IPS-15b (cell line): ENCODE results near the gene EIF2S1.

Experiments
- H3K27me3 ChIP-seq: one replicate; pipeline ENCODE4 v1.6.1; 2013; ENCODE audit warnings: low read length; ENCODE audit not compliant: control insufficient read depth, insufficient read depth
- H3K36me3 ChIP-seq: one replicate; pipeline ENCODE4 v1.6.1; 2013; ENCODE audit warnings: low read length; ENCODE audit not compliant: control insufficient read depth, insufficient read depth
- H3K4me1 ChIP-seq: one replicate; pipeline ENCODE4 v1.6.1; 2013; ENCODE audit warnings: mild to moderate bottlenecking, low read length; ENCODE audit not compliant: control insufficient read depth, insufficient read depth
- H3K4me3 ChIP-seq: one replicate; pipeline ENCODE4 v1.5.1; 2013; ENCODE audit warnings: low read depth, low read length
- H3K9ac ChIP-seq: one replicate; pipeline ENCODE4 v1.6.1; 2013; ENCODE audit warnings: low read depth, mild to moderate bottlenecking, low read length
- H3K9me3 ChIP-seq: one replicate; pipeline ENCODE4 v1.6.1; 2013; ENCODE audit warnings: mild to moderate bottlenecking, low read length; ENCODE audit not compliant: control insufficient read depth, insufficient read depth

EIF2S1 gene

GRCh38 chr14:67416810-67417209, 56.7 kb downstream of the EIF2S1 start:
- no peak overlapping the region for H3K9ac ChIP-seq

GRCh38 chr14:67417633-67418032, 57.5 kb downstream of the EIF2S1 start:
- Histone ChIP-seq H3K36me3 (no peaks in the 10 kb centered on the region), H3K4me1 (no peaks in the 10 kb centered on the region), H3K4me3 (no peak overlapping the region), H3K27me3 (peaks cover 8% of the 10 kb centered on the region), H3K9ac (no peak overlapping the region), H3K9me3 (no peaks in the 10 kb centered on the region)

More at GRCh38 chr14:67416810-67417209, 56.7 kb downstream of the EIF2S1 start:
- Histone ChIP-seq H3K4me1 (no peaks in the 10 kb centered on the region), H3K9me3 (no peaks in the 10 kb centered on the region), H3K27me3 (peaks cover 16% of the 10 kb centered on the region), H3K36me3 (no peaks in the 10 kb centered on the region), H3K4me3 (no peak overlapping the region)

GRCh38 chr14:67418401-67419191, 58.5 kb downstream of the EIF2S1 start:
- Histone ChIP-seq H3K4me1 (no peaks in the 10 kb centered on the region), H3K27me3 (peaks cover 2% of the 10 kb centered on the region), H3K4me3 (no peak overlapping the region), H3K9me3 (no peaks in the 10 kb centered on the region), H3K9ac (no peak overlapping the region), H3K36me3 (no peaks in the 10 kb centered on the region)

GRCh38 chr14:67420102-67420739, 60.1 kb downstream of the EIF2S1 start:
- Histone ChIP-seq H3K4me1 (no peaks in the 10 kb centered on the region), H3K27me3 (no peaks in the 10 kb centered on the region), H3K9ac (no peak overlapping the region), H3K9me3 (no peaks in the 10 kb centered on the region), H3K4me3 (no peak overlapping the region), H3K36me3 (no peaks in the 10 kb centered on the region)

- Histone ChIP-seq H3K4me1 (no peaks in the 10 kb centered on the region), H3K36me3 (no peaks in the 10 kb centered on the region), H3K4me3 (no peak overlapping the region), H3K9me3 (no peaks in the 10 kb centered on the region), H3K27me3 (no peaks in the 10 kb centered on the region), H3K9ac (no peak overlapping the region)
Measured at GRCh38 chr14:67421356-67422224, 61.5 kb downstream of the EIF2S1 start.

- Histone ChIP-seq H3K36me3 (no peaks in the 10 kb centered on the region), H3K27me3 (no peaks in the 10 kb centered on the region), H3K4me1 (peaks cover 2% of the 10 kb centered on the region), H3K9me3 (no peaks in the 10 kb centered on the region), H3K9ac (no peak overlapping the region), H3K4me3 (no peak overlapping the region)
Measured at GRCh38 chr14:67423424-67423823, 63.3 kb downstream of the EIF2S1 start.

GRCh38 chr14:67424539-67424938, 64.4 kb downstream of the EIF2S1 start:
- Histone ChIP-seq H3K27me3 (no peaks in the 10 kb centered on the region), H3K9ac (no peak overlapping the region), H3K4me1 (peaks cover 3% of the 10 kb centered on the region), H3K9me3 (no peaks in the 10 kb centered on the region), H3K36me3 (no peaks in the 10 kb centered on the region), H3K4me3 (no peak overlapping the region)

GRCh38 chr14:67425608-67426007, 65.5 kb downstream of the EIF2S1 start:
- Histone ChIP-seq H3K27me3 (no peaks in the 10 kb centered on the region), H3K9me3 (no peaks in the 10 kb centered on the region), H3K4me3 (no peak overlapping the region), H3K4me1 (peaks cover 3% of the 10 kb centered on the region), H3K36me3 (no peaks in the 10 kb centered on the region), H3K9ac (no peak overlapping the region)

- H3K27me3 ChIP-seq: no peaks in the 10 kb centered on the region
- H3K36me3 ChIP-seq: no peaks in the 10 kb centered on the region
- H3K9me3 ChIP-seq: no peaks in the 10 kb centered on the region
- H3K9ac ChIP-seq: no peak overlapping the region
- no peak overlapping the region for H3K4me3 ChIP-seq
- H3K4me1 ChIP-seq: peaks cover 3% of the 10 kb centered on the region
Measured at GRCh38 chr14:67426161-67426560, 66.0 kb downstream of the EIF2S1 start.

- H3K4me1 ChIP-seq: peaks cover 3% of the 10 kb centered on the region
- no peak overlapping the region for H3K9ac ChIP-seq
- H3K4me3 ChIP-seq: no peak overlapping the region
- no peaks in the 10 kb centered on the region for H3K9me3 ChIP-seq
- no peaks in the 10 kb centered on the region for H3K36me3 ChIP-seq
- no peaks in the 10 kb centered on the region for H3K27me3 ChIP-seq
Measured at GRCh38 chr14:67426983-67427606, 67.0 kb downstream of the EIF2S1 start.

- Histone ChIP-seq H3K9me3 (no peaks in the 10 kb centered on the region), H3K4me1 (peaks cover 3% of the 10 kb centered on the region), H3K36me3 (no peaks in the 10 kb centered on the region), H3K9ac (no peak overlapping the region), H3K4me3 (no peak overlapping the region), H3K27me3 (no peaks in the 10 kb centered on the region)
Measured at GRCh38 chr14:67428501-67429031, 68.4 kb downstream of the EIF2S1 start.
